Stimulated activated CD8-positive, alpha-beta memory T cell treated with anti-CD3 and anti-CD28 coated beads, Interleukin-2, amount 100 ng/mL, for 1 hour (primary cell): ENCODE results near the gene GATC.

Experiments used
- DNase-seq, 2 donors: peaks; one replicate each; pipeline ENCODE4 v3.0.0-alpha.2; 2020; ENCODE audit warnings: low read depth in 2 of 2

The GATC gene

DNA sequence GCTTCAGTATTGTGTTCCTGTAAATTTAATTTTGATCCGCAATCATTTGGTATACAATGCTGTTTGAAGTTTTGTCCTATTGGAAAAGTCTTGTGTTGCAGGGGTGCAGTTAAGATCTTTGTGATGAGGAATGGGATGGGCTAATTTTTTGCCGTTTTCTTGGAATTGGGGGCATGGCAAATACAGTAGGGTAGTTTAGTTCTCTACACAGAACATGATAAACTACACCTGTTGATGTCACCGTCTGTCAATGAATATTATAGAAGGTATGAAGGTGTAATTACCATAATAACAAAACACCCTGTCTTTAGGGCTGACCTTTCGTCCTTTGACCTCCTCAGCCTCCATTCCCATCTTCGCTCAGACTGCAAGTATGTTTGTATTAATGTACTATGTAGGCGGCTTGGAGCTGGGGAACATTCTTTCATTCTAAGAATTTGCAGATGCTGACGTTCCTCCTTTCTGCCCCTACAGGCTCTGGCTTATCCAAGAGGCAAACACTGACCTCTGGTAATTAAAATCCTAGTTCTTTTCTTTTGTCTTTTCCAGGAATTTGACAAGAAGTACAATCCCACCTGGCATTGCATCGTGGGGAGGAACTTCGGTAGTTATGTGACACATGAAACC is 51.4 kb downstream of the GATC start:
- DNase-seq, result no peak

DNA sequence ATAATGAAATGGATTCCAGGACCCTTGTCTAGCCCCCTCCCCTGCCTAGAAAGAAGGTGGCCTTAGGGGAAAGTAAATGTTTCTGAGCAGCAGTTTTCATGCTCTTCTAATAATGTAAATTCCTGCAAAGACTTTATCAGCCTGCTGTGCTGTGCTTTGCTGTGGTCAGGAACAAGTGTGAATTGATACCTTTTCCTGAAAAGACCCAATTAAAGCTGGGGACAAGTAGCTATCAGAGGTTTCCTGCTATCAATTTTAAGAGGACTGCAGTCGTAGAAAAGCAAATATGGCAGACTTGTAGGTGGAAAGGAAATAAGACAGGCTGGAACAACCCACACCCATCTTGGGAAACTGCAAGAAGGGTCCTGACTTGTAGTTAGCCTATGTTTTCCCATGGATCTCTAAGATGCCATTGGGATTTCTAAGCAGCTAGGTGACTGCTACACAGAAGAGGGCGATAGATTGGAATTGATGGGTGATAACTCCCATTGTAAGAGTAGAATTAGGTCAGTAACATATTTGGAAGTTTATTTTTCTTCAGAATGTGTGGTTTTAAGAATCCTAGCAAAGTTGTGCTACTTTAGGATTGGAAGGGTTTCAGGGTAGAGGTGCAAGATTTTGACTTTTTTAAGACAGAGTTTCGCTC is 52.7 kb downstream of the GATC start:
- DNase-seq, result no peak

DNA sequence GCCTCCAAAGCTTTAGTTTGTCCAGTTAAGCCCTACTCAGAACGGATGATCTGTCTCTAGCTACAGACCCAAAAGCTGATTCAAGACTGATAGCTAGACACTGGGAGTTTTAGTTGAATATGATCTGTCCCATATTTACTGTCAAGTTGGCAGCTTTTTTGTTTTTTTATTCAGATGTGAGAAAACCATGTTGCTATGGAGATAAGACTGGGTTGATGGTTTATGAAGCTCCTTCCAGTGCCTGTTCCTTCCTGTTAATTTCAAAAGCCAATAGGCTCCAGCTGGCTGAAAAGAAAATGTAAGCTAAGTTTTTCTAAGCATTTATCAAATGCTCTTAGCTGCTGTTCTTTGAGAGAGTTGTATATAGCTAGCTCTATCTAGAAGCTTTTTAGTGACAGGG is 54.3 kb downstream of the GATC start:
- DNase-seq, result no peak

DNA sequence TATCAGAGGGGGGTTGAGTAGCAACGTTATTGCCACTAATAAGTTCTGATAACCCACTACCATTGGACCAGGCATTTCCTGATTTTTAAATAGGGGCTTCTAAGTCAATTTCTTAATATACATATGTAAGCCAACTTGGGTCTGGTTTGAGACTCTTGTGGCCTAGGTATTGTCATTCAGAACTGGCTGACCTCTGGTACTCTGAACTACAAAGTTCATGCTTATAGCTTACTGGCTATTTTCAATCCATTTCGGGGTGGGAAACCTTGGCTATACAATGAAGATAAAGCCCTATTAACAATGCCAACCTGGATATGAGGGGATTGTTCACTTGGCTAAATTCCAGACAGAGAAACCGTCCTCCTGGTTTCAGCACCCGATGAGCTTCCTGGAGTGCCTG is 58.3 kb downstream of the GATC start:
- DNase-seq, result no peak

DNA sequence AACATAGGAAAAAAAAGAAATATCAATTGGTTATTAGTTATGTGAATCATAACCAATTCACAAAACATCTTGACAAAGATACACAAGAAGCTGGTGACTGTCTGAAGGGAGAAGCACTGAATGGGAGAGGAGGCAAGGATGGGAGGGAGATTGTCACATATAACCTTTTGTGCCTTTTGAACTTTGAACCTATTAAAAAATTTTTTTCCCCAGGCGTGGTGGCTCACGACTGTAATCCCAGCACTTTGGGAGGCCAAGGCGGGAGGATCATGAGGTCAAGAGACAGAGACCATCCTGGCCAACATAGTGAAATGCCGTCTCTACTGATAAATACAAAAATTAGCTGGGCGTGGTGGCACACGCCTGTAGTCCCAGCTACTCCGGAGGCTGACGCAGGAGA is 62.3 kb downstream of the GATC start:
- DNase-seq, result no peak
